Measurements from ENCODE around the gene LRP1-AS.

LRP1-AS gene

DNA sequence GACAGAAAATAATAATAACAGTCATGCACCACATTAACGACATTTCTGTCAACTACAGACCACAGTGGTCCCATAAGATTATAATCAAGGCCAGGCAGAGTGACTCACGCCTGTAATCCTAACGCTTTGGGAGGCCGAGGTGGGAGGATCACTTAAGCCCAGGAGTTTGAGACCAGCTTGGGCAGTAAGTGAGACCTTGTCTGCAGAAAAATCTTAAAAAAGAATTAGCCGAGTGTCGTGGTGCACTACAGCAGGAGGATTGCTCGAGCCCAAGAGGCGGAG is 49.9 kb downstream of the LRP1-AS start:
- no peak for DNase-seq (ENCODE audit: low read depth)

DNA sequence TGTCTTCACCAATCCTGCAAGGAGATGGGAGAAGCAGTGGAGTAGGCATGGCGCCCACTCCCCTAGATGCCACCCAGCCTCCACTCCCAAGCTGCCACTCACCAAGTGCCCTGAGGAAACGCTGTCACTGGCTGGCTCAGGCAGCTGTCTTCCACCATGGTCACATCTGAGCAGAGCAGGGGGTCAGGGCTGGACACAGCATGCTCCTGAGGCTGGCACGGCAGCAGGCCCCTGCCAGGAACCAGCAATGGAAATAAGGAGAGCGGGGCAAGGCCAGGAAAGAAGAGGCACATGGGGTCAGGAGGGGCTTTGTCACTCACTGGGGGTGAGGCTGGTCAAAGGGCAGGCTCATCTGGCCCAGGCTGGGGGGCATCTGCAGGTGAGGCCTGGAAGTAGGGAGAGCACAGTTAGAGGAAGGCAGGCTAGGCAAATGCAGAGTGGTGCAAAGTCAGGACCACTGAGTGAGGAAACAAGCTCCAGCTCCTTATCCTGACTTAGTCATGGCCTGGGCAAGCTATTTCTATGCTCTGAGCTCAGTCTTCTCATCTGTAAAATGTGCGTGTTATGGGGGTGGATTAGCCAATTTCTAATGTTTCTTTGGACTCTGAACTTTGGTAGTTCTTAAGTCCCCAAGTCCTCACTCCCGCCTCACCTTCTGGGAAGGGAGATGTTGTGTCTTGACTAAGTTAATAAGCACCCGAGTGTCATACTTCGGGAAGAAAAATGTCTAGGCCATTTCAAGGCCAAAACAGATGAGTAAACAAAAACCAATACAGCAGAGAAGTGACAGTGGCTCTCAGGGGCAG is 50.5 kb downstream of the LRP1-AS start:
- no peak for DNase-seq (ENCODE audit: low read depth)

DNA sequence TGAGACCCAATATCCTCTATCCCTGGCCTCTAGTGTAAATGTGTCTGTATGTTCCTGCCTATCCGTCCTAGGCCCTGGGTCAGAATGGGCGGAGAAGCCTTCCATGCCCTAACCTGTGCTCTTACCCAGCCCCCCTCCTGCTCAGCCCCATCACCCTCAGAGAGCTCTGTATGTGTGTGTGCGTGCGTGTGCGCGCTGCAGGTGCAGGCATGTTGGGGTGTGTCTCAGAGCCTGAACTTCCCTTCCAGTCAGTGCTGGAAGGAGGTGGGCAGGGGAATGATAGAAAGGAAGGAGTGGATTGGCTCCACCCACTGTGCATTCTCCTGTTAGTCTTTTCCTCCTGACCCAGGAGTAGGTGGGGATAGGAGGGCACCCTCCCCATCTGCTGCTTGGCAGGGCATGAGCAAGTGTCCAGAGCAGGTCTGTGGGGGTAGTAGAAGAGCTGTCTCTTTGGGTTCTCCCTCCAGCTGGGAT is 51.3 kb downstream of the LRP1-AS start:
- no peak for DNase-seq (ENCODE audit: low read depth)

DNA sequence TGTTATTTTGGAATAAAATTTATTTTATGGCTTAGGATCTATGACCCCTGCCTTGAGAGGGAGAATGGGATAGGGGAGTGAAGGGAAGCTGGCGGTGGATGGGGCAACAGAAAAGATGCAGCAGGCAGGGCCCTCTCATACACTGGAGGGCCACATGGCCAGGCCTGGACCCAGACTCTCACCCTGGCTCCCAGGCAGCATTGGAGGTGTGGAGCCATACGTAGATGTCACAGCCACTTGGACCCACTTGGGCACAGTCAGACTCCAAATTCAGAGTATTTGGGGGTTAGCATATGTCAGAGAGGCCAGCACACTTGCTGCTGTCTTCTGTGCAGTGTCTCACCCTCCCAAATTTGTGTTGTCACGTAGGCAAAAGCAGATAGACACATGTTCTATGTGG is 52.0 kb downstream of the LRP1-AS start:
- DNase-seq (ENCODE audit: low read depth): no peak
